Suprapubic skin (tissue), 4 donors: ENCODE results near the gene DSP. TPM values are rescaled to one million over a fixed set of nuclear protein-coding genes. Genes with fewer than 3 reads are reported as not detected.

ENCODE experiments used
- DNase-seq, 2 donors: peaks; one replicate each; pipeline ENCODE4 v3.0.0-alpha.2; 2019; ENCODE audit warnings: low spot score in 2 of 2
- H3K27ac ChIP-seq: fragments of 200-600 bp; sonication (generic); one replicate; pipeline ENCODE4 v1.5.1; 2019
- H3K27me3 ChIP-seq: fragments of 200-600 bp; sonication (generic); one replicate; pipeline ENCODE4 v1.5.1; 2019
- H3K36me3 ChIP-seq: fragments of 200-600 bp; sonication (generic); one replicate; pipeline ENCODE4 v1.5.1; 2019
- H3K4me1 ChIP-seq: fragments of 200-600 bp; sonication (generic); one replicate; pipeline ENCODE4 v1.5.1; 2019
- H3K4me3 ChIP-seq: fragments of 200-600 bp; sonication (generic); one replicate; pipeline ENCODE4 v1.5.1; 2019; ENCODE audit warnings: mild to moderate bottlenecking
- H3K9me3 ChIP-seq: fragments of 200-600 bp; sonication (generic); one replicate; pipeline ENCODE4 v1.5.1; 2019
- EP300 ChIP-seq: sonication (generic); formaldehyde crosslinking; IDR thresholded peaks from one replicate; pipeline ENCODE4 v1.6.1; 2017; ENCODE audit warnings: antibody characterized with exemption
- POLR2A ChIP-seq, 2 donors: fragments of 450-650 bp; IDR thresholded peaks; one replicate each; pipeline ENCODE4 v1.6.1; 2017; ENCODE audit warnings: antibody characterized with exemption in 2 of 2, mild to moderate bottlenecking in 2 of 2, moderate library complexity in 2 of 2
- POLR2AphosphoS5 ChIP-seq, 3 donors: sonication (generic); formaldehyde crosslinking; IDR thresholded peaks; one replicate each; pipeline ENCODE4 v1.6.1; 2017; ENCODE audit warnings: antibody characterized with exemption in 3 of 3
- WGBS: methylation state at CpG from one replicate; pipeline ENCODE4 v1.1.5; 2018; 5-methylcytosine and 5-hydroxymethylcytosine counted together
- total RNA-seq, 4 donors: library from RNA; depleted of rRNA; stranded (reverse); fragments of >200 nt; gene quantifications; one replicate each; pipeline ENCODE4 v1.1.0, GENCODE V29; 2016
- TF ChIP-seq, protein P1 (sequence below), 2 donors: fragments of 200-600 bp in 1 of 2; fragments of 450-650 bp in 1 of 2; sonication (generic) in 1 of 2; IDR thresholded peaks; one replicate each; pipeline ENCODE4 v1.5.1; 2016 to 2019; ENCODE audit warnings: antibody characterized with exemption in 2 of 2, mild to moderate bottlenecking in 1 of 2, moderate library complexity in 1 of 2

DSP gene
- total RNA-seq, 4 donors from 2014 or later, result 1,704 to 2,508 (median 2,195) TPM

DNA sequence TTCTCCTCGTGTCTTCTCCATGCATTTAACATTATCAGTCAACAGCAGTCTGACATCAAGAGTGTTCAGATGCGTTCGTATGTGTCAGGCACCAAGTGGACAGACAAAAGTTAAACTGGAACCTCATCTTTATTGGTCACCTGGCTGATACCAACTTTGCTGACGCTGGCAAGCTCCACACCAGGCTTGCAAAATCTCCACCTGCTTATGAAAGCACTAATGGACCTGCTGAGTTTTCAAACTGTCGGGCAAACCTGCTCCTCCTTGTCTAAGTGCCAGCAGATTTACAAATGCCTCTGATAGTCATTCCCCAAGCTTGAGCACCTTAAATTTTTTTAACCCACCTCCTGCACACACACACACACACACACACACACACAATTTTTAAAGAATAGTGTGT lies 27.9 kb upstream of the DSP start:
- H3K36me3 ChIP-seq, result no peaks in the 10 kb centered on the region
- peaks cover 17% of the 10 kb centered on the region for H3K4me1 ChIP-seq
- DNase-seq, result no peak
- no peak for TF ChIP-seq POLR2A (IDR thresholded peaks at IDR 0.05)
- WGBS, result 60% methylated on average over 5 of the region's 5 CpGs
- no peak overlapping the region for H3K4me3 ChIP-seq
- H3K27ac ChIP-seq, result peak overlapping the region; percentile 53
- no peaks in the 10 kb centered on the region for H3K27me3 ChIP-seq
- H3K9me3 ChIP-seq, result no peaks in the 10 kb centered on the region

DNA sequence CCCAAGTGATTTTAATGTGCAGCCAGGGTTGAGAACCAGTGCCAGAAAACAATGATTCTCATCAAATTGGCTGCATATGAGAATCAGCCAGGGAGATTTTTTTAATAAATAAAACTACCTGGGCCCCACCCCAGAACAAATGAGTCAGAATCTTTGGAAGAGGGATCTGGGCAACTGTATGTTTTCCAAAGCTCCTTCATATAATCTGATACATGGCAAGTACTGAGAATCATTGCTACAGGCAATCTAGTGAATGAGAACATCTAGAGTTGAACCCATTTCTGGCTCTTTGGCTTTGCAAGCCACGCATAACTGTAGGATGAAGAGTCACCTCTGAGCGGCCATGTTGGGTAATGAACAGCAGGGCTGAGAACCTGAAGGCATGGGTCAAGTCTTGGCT lies 26.1 kb upstream of the DSP start:
- TF ChIP-seq POLR2AphosphoS5 (IDR thresholded peaks at IDR 0.05) (no peak), POLR2A (IDR thresholded peaks at IDR 0.05) (no peak), EP300 (no peak)
- TF ChIP-seq, protein P1, sequence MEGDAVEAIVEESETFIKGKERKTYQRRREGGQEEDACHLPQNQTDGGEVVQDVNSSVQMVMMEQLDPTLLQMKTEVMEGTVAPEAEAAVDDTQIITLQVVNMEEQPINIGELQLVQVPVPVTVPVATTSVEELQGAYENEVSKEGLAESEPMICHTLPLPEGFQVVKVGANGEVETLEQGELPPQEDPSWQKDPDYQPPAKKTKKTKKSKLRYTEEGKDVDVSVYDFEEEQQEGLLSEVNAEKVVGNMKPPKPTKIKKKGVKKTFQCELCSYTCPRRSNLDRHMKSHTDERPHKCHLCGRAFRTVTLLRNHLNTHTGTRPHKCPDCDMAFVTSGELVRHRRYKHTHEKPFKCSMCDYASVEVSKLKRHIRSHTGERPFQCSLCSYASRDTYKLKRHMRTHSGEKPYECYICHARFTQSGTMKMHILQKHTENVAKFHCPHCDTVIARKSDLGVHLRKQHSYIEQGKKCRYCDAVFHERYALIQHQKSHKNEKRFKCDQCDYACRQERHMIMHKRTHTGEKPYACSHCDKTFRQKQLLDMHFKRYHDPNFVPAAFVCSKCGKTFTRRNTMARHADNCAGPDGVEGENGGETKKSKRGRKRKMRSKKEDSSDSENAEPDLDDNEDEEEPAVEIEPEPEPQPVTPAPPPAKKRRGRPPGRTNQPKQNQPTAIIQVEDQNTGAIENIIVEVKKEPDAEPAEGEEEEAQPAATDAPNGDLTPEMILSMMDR (IDR thresholded peaks at IDR 0.05), result no peak
- Histone ChIP-seq H3K4me1 (peaks cover 17% of the 10 kb centered on the region), H3K27ac (peak overlapping the region; percentile 53), H3K36me3 (no peaks in the 10 kb centered on the region), H3K4me3 (no peak overlapping the region), H3K27me3 (no peaks in the 10 kb centered on the region), H3K9me3 (no peaks in the 10 kb centered on the region)
- no peak for DNase-seq
- 56% methylated on average over 2 of the region's 2 CpGs for WGBS

DNA sequence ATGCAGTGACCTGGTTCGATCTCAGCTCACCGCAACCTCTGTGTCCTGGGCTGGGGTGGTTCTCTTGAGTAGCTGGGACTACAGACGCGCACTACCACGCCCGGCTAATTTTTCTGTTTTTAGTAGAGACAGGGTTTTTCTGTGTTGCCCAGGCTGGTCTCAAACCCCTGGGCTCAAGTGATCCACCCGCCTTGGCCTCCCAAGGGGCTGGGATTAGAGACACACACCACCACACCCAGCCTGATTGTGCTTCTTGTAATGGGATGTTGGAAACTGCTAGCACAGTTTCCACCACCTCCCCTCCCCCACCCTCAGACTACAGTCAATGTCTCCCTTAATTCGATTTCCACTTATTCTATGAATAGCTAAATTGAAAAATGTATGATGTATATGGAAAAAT lies 22.6 kb upstream of the DSP start:
- 77% methylated on average over 8 of the region's 8 CpGs for WGBS
- no peaks in the 10 kb centered on the region for H3K36me3 ChIP-seq
- H3K4me1 ChIP-seq, result peaks cover 15% of the 10 kb centered on the region

DNA sequence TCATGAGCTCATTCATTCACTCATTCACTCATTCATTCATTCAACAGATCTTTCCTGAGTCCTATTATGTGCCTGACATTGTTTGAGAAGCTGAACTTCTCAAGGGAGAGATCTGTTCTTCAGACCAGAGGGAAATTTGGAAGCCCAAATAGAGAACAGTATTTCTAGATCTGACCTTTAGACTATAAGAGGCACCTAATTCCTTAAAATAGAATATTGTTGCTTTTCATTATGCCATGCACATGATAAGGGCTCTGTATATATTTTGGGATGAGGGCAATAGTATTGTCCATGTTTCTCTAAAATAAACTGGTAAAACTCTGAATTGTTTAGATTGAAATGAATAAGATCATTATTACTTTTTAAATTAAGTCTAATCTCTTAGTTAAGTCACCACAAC lies 18.6 kb upstream of the DSP start:
- Histone ChIP-seq H3K27ac (no peak overlapping the region), H3K36me3 (no peaks in the 10 kb centered on the region), H3K27me3 (peaks cover 10% of the 10 kb centered on the region), H3K4me1 (peaks cover 3% of the 10 kb centered on the region), H3K4me3 (no peak overlapping the region), H3K9me3 (no peaks in the 10 kb centered on the region)
- no peak for DNase-seq
- no peak for TF ChIP-seq POLR2A (IDR thresholded peaks at IDR 0.05)

More for the DNA sequence above, 22.6 kb upstream of the DSP start:
- H3K27me3 ChIP-seq, result no peaks in the 10 kb centered on the region
- TF ChIP-seq POLR2AphosphoS5 (IDR thresholded peaks at IDR 0.05) (no peak), POLR2A (IDR thresholded peaks at IDR 0.05) (no peak), EP300 (no peak)
- TF ChIP-seq, protein P1 (IDR thresholded peaks at IDR 0.05), result no peak
- no peak for DNase-seq
- no peaks in the 10 kb centered on the region for H3K9me3 ChIP-seq
- no peak overlapping the region for H3K27ac ChIP-seq
- no peak overlapping the region for H3K4me3 ChIP-seq

DNA sequence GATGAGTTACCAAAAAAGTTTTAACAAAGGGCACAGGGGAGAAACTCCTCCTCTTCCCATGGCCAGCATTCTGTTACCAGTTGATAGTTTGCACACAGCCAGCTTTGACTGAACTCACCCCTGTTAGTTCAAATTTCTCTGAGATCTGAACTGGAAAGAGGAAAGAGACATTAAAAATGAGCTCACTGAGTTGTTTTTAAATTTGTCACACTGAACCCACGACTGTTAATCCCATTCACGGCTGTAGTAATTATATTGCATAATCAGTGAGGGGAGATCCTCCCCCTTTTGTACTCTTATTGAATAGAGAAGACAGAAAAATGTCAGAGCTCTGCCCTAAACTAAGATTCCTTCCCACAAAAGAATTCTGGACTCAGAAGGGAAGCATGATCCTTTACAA lies 17.5 kb upstream of the DSP start:
- peaks cover 3% of the 10 kb centered on the region for H3K4me1 ChIP-seq
- H3K27ac ChIP-seq, result no peak overlapping the region
- 5% methylated on average over 2 of the region's 2 CpGs for WGBS
- no peaks in the 10 kb centered on the region for H3K36me3 ChIP-seq
- DNase-seq, result no peak
- H3K27me3 ChIP-seq, result peaks cover 10% of the 10 kb centered on the region
- no peaks in the 10 kb centered on the region for H3K9me3 ChIP-seq
- TF ChIP-seq, protein P1 (IDR thresholded peaks at IDR 0.05), result no peak
- no peak for TF ChIP-seq EP300
- no peak for TF ChIP-seq POLR2AphosphoS5 (IDR thresholded peaks at IDR 0.05)
- no peak for TF ChIP-seq POLR2A (IDR thresholded peaks at IDR 0.05)
- no peak overlapping the region for H3K4me3 ChIP-seq

DNA sequence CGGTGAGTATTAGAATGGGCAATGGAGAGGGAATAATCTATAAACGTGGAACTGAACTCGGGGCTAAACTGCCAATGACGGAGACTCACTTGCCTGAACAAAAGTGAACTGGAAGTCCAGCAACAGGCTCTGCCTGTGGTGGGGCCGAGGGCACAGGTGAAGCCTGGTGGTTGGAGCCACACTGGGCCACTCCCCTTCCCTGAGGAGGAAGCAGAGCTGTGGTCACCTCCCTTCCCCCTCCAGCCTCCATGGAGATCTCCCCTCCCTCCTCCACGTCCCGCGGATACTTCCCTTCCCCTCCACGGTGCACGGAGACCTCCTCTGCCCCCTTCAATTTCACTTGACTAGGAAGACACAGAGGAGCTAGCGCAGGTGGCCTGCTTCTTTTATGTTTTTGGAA lies 14.7 kb upstream of the DSP start:
- H3K27me3 ChIP-seq, result peaks cover 10% of the 10 kb centered on the region
- DNase-seq, result no peak
- no peak overlapping the region for H3K27ac ChIP-seq
- no peak overlapping the region for H3K4me3 ChIP-seq
- 60% methylated on average over 11 of the region's 11 CpGs for WGBS
- H3K9me3 ChIP-seq, result no peaks in the 10 kb centered on the region
- no peaks in the 10 kb centered on the region for H3K36me3 ChIP-seq
- TF ChIP-seq, protein P1 (IDR thresholded peaks at IDR 0.05), result no peak
- TF ChIP-seq EP300 (no peak), POLR2A (IDR thresholded peaks at IDR 0.05) (no peak), POLR2AphosphoS5 (IDR thresholded peaks at IDR 0.05) (no peak)
- H3K4me1 ChIP-seq, result peaks cover 8% of the 10 kb centered on the region
